AG04449 (cell line): Measurements from ENCODE around the gene OR7G3.

ENCODE experiments used
- CTCF ChIA-PET: fragments of 350-600 bp; formaldehyde crosslinking; extraction: SDS; loops from one replicate; lab custom pipeline; 2021; ENCODE audit warnings: antibody characterized with exemption; lab: Yijun Ruan, JAX
- POLR2A ChIA-PET: fragments of 400-600, 350-600 bp; formaldehyde crosslinking; extraction: SDS; loops from one replicate; lab custom pipeline; 2020; ENCODE audit warnings: antibody characterized with exemption, inconsistent platforms; lab: Yijun Ruan, JAX
- DNase-seq: peaks from one replicate; pipeline ENCODE4 v3.0.0-alpha.2; 2010; ENCODE audit warnings: low read depth, low spot score
- H3K4me3 ChIP-seq: 2 replicates; pipeline ENCODE4 v1.5.1; 2011; ENCODE audit warnings: low read depth, mild to moderate bottlenecking, control low read depth, low read length
- TF ChIP-seq, protein P1 (sequence below): IDR thresholded peaks from one replicate; pipeline ENCODE4 v1.5.1; 2011; ENCODE audit warnings: mild to moderate bottlenecking, moderate library complexity, low read length, control low read depth, inconsistent platforms; ENCODE audit not compliant: insufficient read depth; ENCODE audit errors: missing control alignments

Gene OR7G3

DNA sequence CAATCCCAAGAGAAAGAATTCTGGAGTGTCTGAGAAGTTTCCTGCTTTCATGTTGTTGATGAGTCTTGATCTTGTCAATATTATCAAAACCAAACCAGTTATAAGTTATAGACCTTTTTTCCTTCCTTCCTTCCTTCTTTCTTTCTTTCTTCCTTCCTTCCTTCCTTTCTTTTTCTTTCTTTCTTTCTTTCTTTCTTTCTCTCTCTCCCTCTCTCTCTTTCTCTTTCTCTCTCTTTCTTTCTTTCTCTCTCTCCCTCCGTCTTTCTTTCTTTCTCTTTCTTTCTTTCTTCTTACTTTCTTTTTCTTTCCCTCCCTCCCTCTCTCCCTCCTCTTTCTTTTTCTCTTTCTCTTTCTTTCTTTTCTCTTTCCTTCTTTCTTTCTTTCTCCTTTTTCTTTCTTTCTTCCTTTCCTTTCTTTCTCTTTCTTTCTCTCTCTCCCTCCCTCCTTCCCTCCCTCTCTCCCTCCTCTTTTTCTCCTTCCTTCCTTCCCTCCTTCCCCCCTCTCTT lies at the start of gene OR7G3:
Gene OR7G3, minus strand, starts transcription at position 51 of the 506 bp plus-strand sequence. Its CDS starts 0 bp downstream, at position 51.
- ChIA-PET POLR2A (no interaction called here), CTCF (no interaction called here)
- DNase-seq: no peak
- no peak within 1 kb of the TSS for H3K4me3 ChIP-seq
- TF ChIP-seq, protein P1, sequence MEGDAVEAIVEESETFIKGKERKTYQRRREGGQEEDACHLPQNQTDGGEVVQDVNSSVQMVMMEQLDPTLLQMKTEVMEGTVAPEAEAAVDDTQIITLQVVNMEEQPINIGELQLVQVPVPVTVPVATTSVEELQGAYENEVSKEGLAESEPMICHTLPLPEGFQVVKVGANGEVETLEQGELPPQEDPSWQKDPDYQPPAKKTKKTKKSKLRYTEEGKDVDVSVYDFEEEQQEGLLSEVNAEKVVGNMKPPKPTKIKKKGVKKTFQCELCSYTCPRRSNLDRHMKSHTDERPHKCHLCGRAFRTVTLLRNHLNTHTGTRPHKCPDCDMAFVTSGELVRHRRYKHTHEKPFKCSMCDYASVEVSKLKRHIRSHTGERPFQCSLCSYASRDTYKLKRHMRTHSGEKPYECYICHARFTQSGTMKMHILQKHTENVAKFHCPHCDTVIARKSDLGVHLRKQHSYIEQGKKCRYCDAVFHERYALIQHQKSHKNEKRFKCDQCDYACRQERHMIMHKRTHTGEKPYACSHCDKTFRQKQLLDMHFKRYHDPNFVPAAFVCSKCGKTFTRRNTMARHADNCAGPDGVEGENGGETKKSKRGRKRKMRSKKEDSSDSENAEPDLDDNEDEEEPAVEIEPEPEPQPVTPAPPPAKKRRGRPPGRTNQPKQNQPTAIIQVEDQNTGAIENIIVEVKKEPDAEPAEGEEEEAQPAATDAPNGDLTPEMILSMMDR: no peak

DNA sequence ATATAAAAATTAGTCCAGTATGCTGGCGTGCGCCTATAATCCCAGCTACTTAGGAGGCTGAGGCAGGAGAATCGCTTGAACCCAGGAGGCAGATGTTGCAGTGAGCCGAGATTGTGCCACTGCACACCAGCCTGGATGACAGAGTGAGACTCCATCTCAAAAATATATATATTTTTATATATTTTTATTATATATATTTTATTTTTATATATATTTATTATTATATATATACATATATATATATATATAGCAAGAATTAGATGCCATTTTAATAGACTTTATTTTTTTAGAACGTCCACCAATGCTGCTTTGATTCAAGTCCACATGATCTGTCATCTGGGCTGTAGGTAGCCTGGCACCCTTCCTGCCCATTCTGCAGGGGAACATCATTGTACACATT lies 48.6 kb upstream of the OR7G3 start:
- DNase-seq: no peak
- TF ChIP-seq, protein P1: no peak
- CTCF ChIA-PET: no interaction called here
- POLR2A ChIA-PET: no interaction called here
- H3K4me3 ChIP-seq: no peak overlapping the region

DNA sequence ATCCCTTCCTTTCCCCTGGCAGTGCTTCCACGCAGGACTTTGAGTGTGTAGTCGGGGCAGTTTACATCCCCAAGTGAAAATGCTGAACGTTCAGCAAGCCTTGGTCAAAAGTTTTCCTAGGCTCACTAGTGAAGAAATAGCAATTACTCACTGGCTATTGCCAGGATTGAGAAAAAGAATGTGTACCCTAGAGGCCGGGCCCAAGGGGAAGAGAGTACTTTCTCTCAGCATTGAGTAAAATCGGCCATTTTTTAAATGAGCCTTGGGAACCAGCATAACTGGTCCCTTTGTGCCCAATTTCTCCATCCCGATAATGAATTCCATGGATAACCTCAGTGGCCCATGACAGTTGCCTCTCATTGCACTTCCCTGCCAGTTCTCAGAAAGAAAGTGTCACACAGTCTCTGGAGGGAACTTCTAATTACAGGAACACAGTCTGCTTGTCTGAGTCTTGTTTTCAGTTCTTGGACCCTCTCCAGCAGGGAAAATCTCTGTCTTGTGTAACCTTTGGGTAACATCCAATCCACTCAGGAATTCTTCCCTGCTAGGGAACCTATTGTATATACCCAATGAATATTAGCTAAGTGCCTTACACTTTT lies 44.7 kb upstream of the OR7G3 start:
- POLR2A ChIA-PET: no interaction called here
- CTCF ChIA-PET: no interaction called here
- TF ChIP-seq, protein P1: no peak
- no peak for DNase-seq
- H3K4me3 ChIP-seq: no peak overlapping the region

DNA sequence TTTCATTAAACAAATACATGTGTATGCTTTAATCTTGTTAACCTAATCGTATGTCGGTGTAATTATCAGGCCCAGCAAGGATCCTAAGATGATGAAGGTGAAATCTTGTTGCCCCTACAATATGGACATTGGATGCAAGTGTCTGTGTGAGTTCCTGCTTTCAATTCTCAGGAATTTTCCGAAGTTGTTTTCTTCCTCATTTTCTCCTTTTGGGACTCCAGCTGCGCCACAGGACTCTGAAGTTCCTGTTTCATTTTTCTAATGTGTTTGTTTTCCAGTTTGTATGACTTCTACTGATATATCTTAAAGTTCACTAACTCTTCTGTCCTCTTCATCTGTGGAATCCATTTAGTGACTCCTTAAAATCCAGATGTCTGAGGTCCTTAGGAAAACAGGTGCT lies 40.1 kb upstream of the OR7G3 start:
- ChIA-PET CTCF (no interaction called here), POLR2A (no interaction called here)
- no peak overlapping the region for H3K4me3 ChIP-seq
- TF ChIP-seq, protein P1: no peak
- no peak for DNase-seq

DNA sequence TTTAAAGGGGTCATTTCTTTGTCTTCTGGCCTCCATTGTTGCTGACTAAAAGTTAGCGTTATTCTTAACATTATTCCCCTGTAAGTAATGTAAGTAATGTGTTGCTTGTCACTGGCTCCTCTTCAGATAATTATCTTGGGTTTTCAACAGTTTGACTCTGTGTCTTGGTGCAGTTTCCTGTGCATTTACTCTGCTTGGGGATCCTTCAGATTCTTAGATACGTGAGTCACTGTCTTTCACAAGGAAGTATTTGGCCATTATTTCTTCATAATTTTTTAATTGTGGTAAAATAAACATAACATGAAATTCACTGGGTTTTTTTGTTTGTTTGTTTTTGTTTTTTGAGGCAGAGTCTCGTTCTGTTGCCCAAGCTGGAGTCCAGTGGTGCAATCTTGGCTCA lies 38.5 kb upstream of the OR7G3 start:
- TF ChIP-seq, protein P1: no peak
- DNase-seq: no peak
- H3K4me3 ChIP-seq: no peak overlapping the region
- CTCF ChIA-PET: no interaction called here
- POLR2A ChIA-PET: no interaction called here

DNA sequence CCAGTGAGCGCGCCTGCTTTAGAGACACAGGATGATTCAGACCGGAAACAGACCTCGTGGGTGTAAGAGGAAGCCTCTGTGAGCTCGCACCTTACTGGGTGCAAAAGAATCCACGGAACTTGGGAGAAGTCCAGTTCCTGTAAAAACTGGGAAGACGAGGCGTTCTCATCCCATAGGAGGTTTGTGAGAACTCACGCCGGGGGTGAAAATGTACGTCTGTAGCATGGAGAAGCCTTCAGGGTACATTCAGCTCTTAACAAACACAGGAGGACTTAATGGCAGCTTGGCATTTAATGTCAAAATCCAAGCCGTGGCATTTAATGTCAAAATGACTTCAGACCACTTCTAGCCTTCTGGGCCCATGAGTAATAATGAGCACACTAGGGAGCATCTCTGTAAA lies 34.7 kb upstream of the OR7G3 start:
- CTCF ChIA-PET: no interaction called here

More for the DNA sequence above, 34.7 kb upstream of the OR7G3 start:
- POLR2A ChIA-PET: no interaction called here
- H3K4me3 ChIP-seq: no peak overlapping the region
- TF ChIP-seq, protein P1: no peak
- no peak for DNase-seq
